Right kidney (tissue), 1 donor: ENCODE measurements around the gene SMARCB1.

Source experiments
- DNase-seq: peaks from one replicate; pipeline ENCODE4 v3.0.0-alpha.2; 2016

Gene SMARCB1

GRCh38 chr22:23779731-23780130 is 7.0 kb upstream of the SMARCB1 start:
- no peak for DNase-seq

GRCh38 chr22:23780146-23780748 is 6.5 kb upstream of the SMARCB1 start:
- DNase-seq, result no peak

DNA sequence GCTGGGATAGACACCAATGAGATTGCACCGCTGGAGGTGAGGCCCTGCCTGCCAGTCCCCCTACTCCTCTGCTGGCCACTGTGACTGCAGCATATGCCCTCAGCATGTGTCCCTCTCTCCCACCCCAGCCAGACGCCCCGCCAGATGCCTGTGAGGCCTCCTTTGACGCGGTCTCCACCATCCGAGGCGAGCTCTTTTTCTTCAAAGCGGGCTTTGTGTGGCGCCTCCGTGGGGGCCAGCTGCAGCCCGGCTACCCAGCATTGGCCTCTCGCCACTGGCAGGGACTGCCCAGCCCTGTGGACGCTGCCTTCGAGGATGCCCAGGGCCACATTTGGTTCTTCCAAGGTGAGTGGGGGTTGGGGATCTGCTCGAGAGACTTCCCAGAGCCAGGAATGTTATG is 5.7 kb upstream of the SMARCB1 start:
- no peak for DNase-seq

GRCh38 chr22:23781511-23782183 is 5.1 kb upstream of the SMARCB1 start:
- no peak for DNase-seq

- no peak for DNase-seq
Observed at GRCh38 chr22:23782252-23782651, 4.5 kb upstream of the SMARCB1 start.

GRCh38 chr22:23782703-23783102 is 4.1 kb upstream of the SMARCB1 start:
- DNase-seq, result no peak

DNA sequence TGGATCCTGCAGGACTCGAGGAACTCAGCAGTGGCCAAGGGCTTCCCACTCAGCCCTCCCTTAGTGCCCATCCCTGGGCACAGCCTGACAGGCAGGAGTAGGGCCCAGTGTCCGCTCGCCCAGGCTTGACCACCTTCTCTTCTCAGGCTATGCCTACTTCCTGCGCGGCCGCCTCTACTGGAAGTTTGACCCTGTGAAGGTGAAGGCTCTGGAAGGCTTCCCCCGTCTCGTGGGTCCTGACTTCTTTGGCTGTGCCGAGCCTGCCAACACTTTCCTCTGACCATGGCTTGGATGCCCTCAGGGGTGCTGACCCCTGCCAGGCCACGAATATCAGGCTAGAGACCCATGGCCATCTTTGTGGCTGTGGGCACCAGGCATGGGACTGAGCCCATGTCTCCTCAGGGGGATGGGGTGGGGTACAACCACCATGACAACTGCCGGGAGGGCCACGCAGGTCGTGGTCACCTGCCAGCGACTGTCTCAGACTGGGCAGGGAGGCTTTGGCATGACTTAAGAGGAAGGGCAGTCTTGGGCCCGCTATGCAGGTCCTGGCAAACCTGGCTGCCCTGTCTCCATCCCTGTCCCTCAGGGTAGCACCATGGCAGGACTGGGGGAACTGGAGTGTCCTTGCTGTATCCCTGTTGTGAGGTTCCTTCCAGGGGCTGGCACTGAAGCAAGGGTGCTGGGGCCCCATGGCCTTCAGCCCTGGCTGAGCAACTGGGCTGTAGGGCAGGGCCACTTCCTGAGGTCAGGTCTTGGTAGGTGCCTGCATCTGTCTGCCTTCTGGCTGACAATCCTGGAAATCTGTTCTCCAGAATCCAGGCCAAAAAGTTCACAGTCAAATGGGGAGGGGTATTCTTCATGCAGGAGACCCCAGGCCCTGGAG is 3.3 kb upstream of the SMARCB1 start:
- no peak for DNase-seq

DNA sequence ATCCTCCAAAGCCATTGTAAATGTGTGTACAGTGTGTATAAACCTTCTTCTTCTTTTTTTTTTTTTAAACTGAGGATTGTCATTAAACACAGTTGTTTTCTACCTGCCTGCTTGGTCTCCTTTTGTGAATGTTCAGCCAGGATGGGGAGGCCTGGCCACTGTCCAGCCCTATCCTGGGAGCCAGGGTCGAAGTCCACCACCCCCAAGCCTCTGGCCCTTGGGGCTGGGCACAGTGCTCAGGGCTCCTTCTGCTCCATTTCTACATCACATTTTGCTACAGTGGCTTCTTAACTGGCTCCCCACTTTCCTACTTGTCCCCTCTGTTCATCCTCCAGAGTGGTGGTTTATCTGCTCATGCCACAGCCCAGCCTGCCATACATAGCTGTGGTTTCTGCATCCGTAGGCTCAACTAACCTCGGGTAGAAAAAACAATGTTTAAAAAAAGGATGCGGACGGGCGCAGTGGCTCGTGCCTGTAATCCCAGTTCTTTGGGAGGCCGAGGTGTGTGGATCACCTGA is 2.5 kb upstream of the SMARCB1 start:
- no peak for DNase-seq

- no peak for DNase-seq
Observed at GRCh38 chr22:23786261-23786710, 480 bp upstream of the SMARCB1 start.

DNA sequence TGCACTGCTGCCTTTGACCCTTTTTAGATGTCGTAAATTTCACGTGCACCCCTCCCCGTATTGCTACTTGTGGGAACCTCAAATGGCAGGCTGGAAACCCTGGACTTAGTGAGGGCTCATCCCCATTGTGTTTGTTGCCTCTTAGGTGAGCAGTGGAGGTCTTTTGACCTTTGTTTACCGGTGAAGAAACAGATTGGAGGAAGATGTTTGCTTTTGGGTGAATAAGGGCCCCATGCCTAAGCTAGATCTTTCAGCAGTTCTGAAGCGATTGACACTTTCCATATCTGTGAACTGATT is 782 bp downstream of the SMARCB1 start:
- DNase-seq, result no peak

DNA sequence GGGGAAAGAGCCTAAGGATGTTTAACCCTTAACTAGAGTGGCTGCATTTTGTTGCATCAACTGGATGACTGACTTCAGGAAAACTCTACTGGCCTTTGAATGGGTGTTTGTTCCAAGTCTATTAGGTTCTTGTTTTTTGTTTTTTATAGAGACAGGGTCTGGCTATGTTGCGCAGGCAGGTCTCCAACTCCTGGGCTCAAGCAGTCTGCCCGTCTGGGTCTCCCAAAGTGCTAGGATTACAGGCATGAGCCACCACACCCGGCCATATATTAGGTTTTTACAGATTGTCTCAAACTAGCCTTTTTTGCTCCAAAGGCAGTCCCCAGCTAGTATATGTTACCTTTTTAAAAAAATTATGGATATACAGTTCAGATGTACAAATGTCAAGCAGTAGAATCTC is 1.1 kb downstream of the SMARCB1 start:
- no peak for DNase-seq

GRCh38 chr22:23789121-23789520 is 2.4 kb downstream of the SMARCB1 start:
- no peak for DNase-seq

GRCh38 chr22:23789638-23790037 is 2.9 kb downstream of the SMARCB1 start:
- DNase-seq, result no peak

DNA sequence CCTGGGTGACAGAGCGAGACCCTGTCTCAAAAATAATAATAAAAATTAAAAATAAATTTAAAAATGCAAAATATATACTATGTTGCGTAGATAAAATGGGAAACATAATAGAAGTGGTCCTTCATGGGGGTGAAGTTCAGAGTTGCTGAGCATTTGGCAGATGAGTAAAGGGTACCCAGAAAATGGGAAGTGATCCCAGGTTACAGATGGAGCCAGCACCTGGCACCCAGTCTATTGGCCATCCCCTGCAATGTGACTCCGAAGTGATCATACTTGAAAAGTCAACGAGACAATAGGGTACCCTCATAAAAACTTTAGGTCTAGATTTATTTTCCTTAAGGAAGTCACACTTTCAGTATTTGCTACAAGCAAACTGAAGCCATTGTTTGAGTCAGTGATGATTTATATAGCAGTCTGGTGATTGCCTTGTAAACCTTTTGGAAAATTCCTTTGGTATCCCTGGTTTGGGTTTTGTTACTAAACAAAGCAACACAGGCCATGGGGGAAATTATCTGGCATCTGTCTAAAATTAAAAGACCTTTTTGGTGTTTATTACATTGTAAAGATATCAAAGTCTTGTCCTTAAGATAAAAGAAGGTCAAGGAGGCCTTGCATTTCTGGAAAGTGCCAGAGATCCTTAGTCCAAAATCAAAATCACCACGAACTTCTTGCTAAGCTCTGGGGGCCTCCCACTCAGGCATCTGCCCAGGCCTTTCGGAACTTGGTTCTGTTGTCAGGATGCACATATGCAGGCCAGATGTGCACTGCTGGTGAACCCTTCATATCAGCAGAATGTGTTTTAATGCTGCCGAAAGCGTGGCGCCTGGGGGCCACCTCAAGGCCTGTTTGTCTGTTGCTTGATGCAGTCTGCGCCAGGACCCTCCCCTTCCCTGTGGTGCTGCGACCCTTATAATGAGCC is 4.3 kb downstream of the SMARCB1 start:
- DNase-seq, result no peak

GRCh38 chr22:23791738-23792645 is 5.2 kb downstream of the SMARCB1 start:
- DNase-seq, result no peak

GRCh38 chr22:23793326-23793725 is 6.6 kb downstream of the SMARCB1 start:
- DNase-seq, result no peak

GRCh38 chr22:23796461-23796860 is 9.7 kb downstream of the SMARCB1 start:
- DNase-seq, result no peak

GRCh38 chr22:23800297-23801237 is 13.8 kb downstream of the SMARCB1 start:
- no peak for DNase-seq

DNA sequence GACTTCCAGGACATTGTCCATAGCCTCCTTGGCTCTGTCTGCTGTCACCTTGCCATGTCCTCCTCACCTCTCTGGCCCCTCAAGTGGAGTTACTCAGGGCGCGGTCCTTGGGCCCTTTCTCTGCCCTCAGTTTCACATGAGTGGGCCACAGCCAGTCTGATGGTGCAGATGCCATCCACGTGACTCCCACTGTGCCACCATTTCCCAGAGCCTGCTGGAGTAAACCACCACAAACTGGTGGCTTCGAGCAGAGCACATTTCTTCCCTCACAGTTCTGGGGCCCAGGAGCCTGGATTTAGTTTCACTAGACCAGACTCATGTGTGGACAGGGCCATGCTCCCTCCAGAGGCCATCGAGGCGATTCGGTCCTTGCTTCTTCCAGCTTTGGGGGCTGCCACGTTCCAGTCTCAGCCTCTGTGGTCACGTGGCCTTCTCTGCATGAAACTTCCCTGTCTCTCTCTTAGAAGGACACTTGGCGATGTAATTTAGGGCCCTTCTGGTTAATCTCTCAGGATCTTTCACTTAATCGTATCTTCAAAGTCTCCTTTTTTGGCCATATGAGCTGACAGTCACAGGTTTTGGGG is 14.6 kb downstream of the SMARCB1 start:
- no peak for DNase-seq
